ENCODE results near the gene XAGE3.
"Not testable (repeated sequence)": the region's sequence is repeated elsewhere in the genome, so short reads cannot be mapped to it uniquely, and the experiment has no call there.

GRCh38 chrX:52888090-52888489 lies 20.2 kb upstream of the XAGE3 start:
- TF ChIP-seq CTCF, POLR2A, EP300 (IDR thresholded peaks at IDR 0.05): not testable (repeated sequence)

Measured in gastroesophageal sphincter (tissue), 3 donors.